HEK293 (cell line): ENCODE measurements around the gene MACROD1.
A peak's percentile ranks its signal among the peaks of the same experiment; 100 is the strongest.

Source experiments
- BCL11B ChIP-seq: fragments of 450-650 bp; formaldehyde crosslinking; IDR thresholded peaks from 2 replicates; pipeline ENCODE4 v1.5.1; 2016; ENCODE audit warnings: low read depth, missing biosample characterization, missing genetic modification characterization
- FEZF1 ChIP-seq: fragments of 450-650 bp; formaldehyde crosslinking; IDR thresholded peaks from 2 replicates; pipeline ENCODE4 v1.5.1; 2016; ENCODE audit warnings: missing biosample characterization, missing genetic modification characterization
- GFI1B ChIP-seq: fragments of 450-650 bp; formaldehyde crosslinking; IDR thresholded peaks from 2 replicates; pipeline ENCODE4 v1.5.1; 2016; ENCODE audit warnings: missing biosample characterization, missing genetic modification characterization
- HOXA7 ChIP-seq: sonication (generic); formaldehyde crosslinking; IDR thresholded peaks from 2 replicates; pipeline ENCODE4 v1.8.1; 2022; ENCODE audit warnings: missing genetic modification reagents, borderline replicate concordance
- KLF1 ChIP-seq: fragments of 450-650 bp; formaldehyde crosslinking; IDR thresholded peaks from 2 replicates; pipeline ENCODE4 v1.5.1; 2016; ENCODE audit warnings: missing biosample characterization, missing genetic modification characterization
- KLF10 ChIP-seq: fragments of 450-650 bp; IDR thresholded peaks from 2 replicates; pipeline ENCODE4 v1.5.1; 2018; ENCODE audit warnings: missing biosample characterization, mild to moderate bottlenecking, missing genetic modification characterization
- KLF7 ChIP-seq: fragments of 450-650 bp; formaldehyde crosslinking; IDR thresholded peaks from 2 replicates; pipeline ENCODE4 v1.5.1; 2016; ENCODE audit warnings: missing biosample characterization, missing genetic modification characterization, borderline replicate concordance
- REPIN1 ChIP-seq: fragments of 450-650 bp; formaldehyde crosslinking; IDR thresholded peaks from 2 replicates; pipeline ENCODE4 v1.5.1; 2017; ENCODE audit warnings: missing biosample characterization, missing genetic modification characterization, low read depth
- SCRT1 ChIP-seq: fragments of 450-650 bp; formaldehyde crosslinking; IDR thresholded peaks from 2 replicates; pipeline ENCODE4 v1.5.1; 2016; ENCODE audit warnings: missing biosample characterization, missing genetic modification characterization, borderline replicate concordance
- SETDB1 ChIP-seq: IDR thresholded peaks from one replicate; pipeline ENCODE4 v1.6.1; 2017; ENCODE audit warnings: mild to moderate bottlenecking, low read length, moderate library complexity, mixed read lengths; ENCODE audit not compliant: insufficient read length
- ZBTB11 ChIP-seq: fragments of 450-650 bp; formaldehyde crosslinking; conservative IDR thresholded peaks from 2 replicates; pipeline ENCODE4 v1.5.1; 2016; ENCODE audit warnings: low read depth, missing biosample characterization, missing genetic modification characterization
- ZBTB20 ChIP-seq: fragments of 450-650 bp; formaldehyde crosslinking; IDR thresholded peaks from 2 replicates; pipeline ENCODE4 v1.5.1; 2016; ENCODE audit warnings: missing biosample characterization, missing genetic modification characterization
- ZFP37 ChIP-seq: fragments of 450-650 bp; formaldehyde crosslinking; IDR thresholded peaks from 2 replicates; pipeline ENCODE4 v1.5.1; 2016; ENCODE audit warnings: missing biosample characterization, missing genetic modification characterization
- ZFP69B ChIP-seq: fragments of 450-650 bp; formaldehyde crosslinking; IDR thresholded peaks from 2 replicates; pipeline ENCODE4 v1.5.1; 2016; ENCODE audit warnings: missing biosample characterization, missing genetic modification characterization
- ZNF121 ChIP-seq: fragments of 450-650 bp; formaldehyde crosslinking; IDR thresholded peaks from 2 replicates; pipeline ENCODE4 v1.5.1; 2016; ENCODE audit warnings: missing biosample characterization, missing genetic modification characterization
- ZNF132 ChIP-seq: fragments of 450-650 bp; formaldehyde crosslinking; IDR thresholded peaks from 2 replicates; pipeline ENCODE4 v1.5.1; 2017; ENCODE audit warnings: missing biosample characterization, missing genetic modification characterization, borderline replicate concordance
- ZNF140 ChIP-seq: fragments of 450-650 bp; formaldehyde crosslinking; IDR thresholded peaks from 2 replicates; pipeline ENCODE4 v1.5.1; 2016; ENCODE audit warnings: missing biosample characterization, missing genetic modification characterization
- ZNF155 ChIP-seq: fragments of 450-650 bp; formaldehyde crosslinking; IDR thresholded peaks from 2 replicates; pipeline ENCODE4 v1.5.1; 2016; ENCODE audit warnings: missing biosample characterization, missing genetic modification characterization
- ZNF16 ChIP-seq: fragments of 450-650 bp; formaldehyde crosslinking; IDR thresholded peaks from 2 replicates; pipeline ENCODE4 v1.5.1; 2016; ENCODE audit warnings: low read depth, missing biosample characterization, missing genetic modification characterization
- ZNF169 ChIP-seq: fragments of 450-650 bp; formaldehyde crosslinking; IDR thresholded peaks from 2 replicates; pipeline ENCODE4 v1.5.1; 2016; ENCODE audit warnings: missing biosample characterization, missing genetic modification characterization
- ZNF19 ChIP-seq: fragments of 450-650 bp; formaldehyde crosslinking; IDR thresholded peaks from 2 replicates; pipeline ENCODE4; 2016; ENCODE audit warnings: missing biosample characterization, missing genetic modification characterization, low read depth
- ZNF24 ChIP-seq: fragments of 450-650 bp; formaldehyde crosslinking; IDR thresholded peaks from 2 replicates; pipeline ENCODE4 v1.5.1; 2016; ENCODE audit warnings: missing biosample characterization, missing genetic modification characterization
- ZNF280C ChIP-seq: fragments of 450-650 bp; formaldehyde crosslinking; IDR thresholded peaks from 2 replicates; pipeline ENCODE4 v1.5.1; 2016; ENCODE audit warnings: missing biosample characterization, missing genetic modification characterization
- ZNF350 ChIP-seq: fragments of 450-650 bp; formaldehyde crosslinking; IDR thresholded peaks from 2 replicates; pipeline ENCODE4 v1.5.0; 2017; ENCODE audit warnings: missing biosample characterization, mild to moderate bottlenecking, missing genetic modification characterization
- ZNF501 ChIP-seq: fragments of 450-650 bp; formaldehyde crosslinking; IDR thresholded peaks from 2 replicates; pipeline ENCODE4 v1.5.1; 2016; ENCODE audit warnings: missing biosample characterization, missing genetic modification characterization
- ZNF621 ChIP-seq: fragments of 450-650 bp; formaldehyde crosslinking; IDR thresholded peaks from 2 replicates; pipeline ENCODE4 v1.5.1; 2017; ENCODE audit warnings: missing biosample characterization, missing genetic modification characterization
- ZNF645 ChIP-seq: fragments of 450-650 bp; formaldehyde crosslinking; IDR thresholded peaks from 2 replicates; pipeline ENCODE4; 2016; ENCODE audit warnings: missing biosample characterization, missing genetic modification characterization
- ZNF677 ChIP-seq: fragments of 450-650 bp; IDR thresholded peaks from 2 replicates; pipeline ENCODE4 v1.5.0; 2018; ENCODE audit warnings: missing biosample characterization, mild to moderate bottlenecking, missing genetic modification characterization, moderate library complexity
- ZNF791 ChIP-seq: fragments of 450-650 bp; formaldehyde crosslinking; IDR thresholded peaks from 2 replicates; pipeline ENCODE4 v1.5.1; 2016; ENCODE audit warnings: missing biosample characterization, missing genetic modification characterization
- ZNF830 ChIP-seq: fragments of 450-650 bp; IDR thresholded peaks from 2 replicates; pipeline ENCODE4 v1.5.0; 2018; ENCODE audit warnings: missing biosample characterization, missing genetic modification characterization, low read depth, mild to moderate bottlenecking, moderate library complexity
- ZSCAN30 ChIP-seq: fragments of 450-650 bp; IDR thresholded peaks from 2 replicates; pipeline ENCODE4 v1.5.1; 2018; ENCODE audit warnings: missing biosample characterization, mild to moderate bottlenecking, missing genetic modification characterization, moderate library complexity
- ZXDB ChIP-seq: fragments of 450-650 bp; formaldehyde crosslinking; IDR thresholded peaks from 2 replicates; pipeline ENCODE4 v1.5.1; 2016; ENCODE audit warnings: missing biosample characterization, missing genetic modification characterization
- TF ChIP-seq, protein P1 (sequence below): fragments of 450-650 bp; formaldehyde crosslinking; IDR thresholded peaks from 2 replicates; pipeline ENCODE4 v1.5.1; 2016; ENCODE audit warnings: missing biosample characterization, missing genetic modification characterization, low read depth

Gene MACROD1

GRCh38 chr11:63974259-63975143 lies 191.4 kb downstream of the MACROD1 start, which contains the start of gene COX8A (continued):
- no peak for TF ChIP-seq ZNF280C (tag by site-specific recombination)
- TF ChIP-seq ZNF140 (tag by site-specific recombination), result no peak
- peak; percentile 71 for TF ChIP-seq KLF10 (tag by site-specific recombination)
- no peak for TF ChIP-seq ZSCAN30 (tag by site-specific recombination)
- no peak for TF ChIP-seq GFI1B
- no peak for TF ChIP-seq ZNF677 (tag by site-specific recombination)
- TF ChIP-seq ZNF24 (tag by site-specific recombination), result no peak
- no peak for TF ChIP-seq REPIN1 (tag by site-specific recombination)
- TF ChIP-seq ZNF121 (tag by site-specific recombination), result peak; percentile 94
- TF ChIP-seq HOXA7 (CRISPR knock-in tag), result no peak
- TF ChIP-seq SETDB1, result peak; percentile 67
- no peak for TF ChIP-seq SCRT1 (tag by site-specific recombination)
- TF ChIP-seq ZNF350, result no peak
- no peak for TF ChIP-seq ZNF169 (tag by site-specific recombination)
- TF ChIP-seq ZNF830, result no peak
- no peak for TF ChIP-seq ZNF16
- no peak for TF ChIP-seq ZNF621
- TF ChIP-seq, protein P1, sequence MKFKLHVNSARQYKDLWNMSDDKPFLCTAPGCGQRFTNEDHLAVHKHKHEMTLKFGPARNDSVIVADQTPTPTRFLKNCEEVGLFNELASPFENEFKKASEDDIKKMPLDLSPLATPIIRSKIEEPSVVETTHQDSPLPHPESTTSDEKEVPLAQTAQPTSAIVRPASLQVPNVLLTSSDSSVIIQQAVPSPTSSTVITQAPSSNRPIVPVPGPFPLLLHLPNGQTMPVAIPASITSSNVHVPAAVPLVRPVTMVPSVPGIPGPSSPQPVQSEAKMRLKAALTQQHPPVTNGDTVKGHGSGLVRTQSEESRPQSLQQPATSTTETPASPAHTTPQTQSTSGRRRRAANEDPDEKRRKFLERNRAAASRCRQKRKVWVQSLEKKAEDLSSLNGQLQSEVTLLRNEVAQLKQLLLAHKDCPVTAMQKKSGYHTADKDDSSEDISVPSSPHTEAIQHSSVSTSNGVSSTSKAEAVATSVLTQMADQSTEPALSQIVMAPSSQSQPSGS (tag by site-specific recombination), result no peak; the same call in 1 of the 2 replicates
- TF ChIP-seq FEZF1, result no peak
- no peak for TF ChIP-seq ZNF155
- TF ChIP-seq ZBTB11, result peak; percentile 95
- TF ChIP-seq ZFP69B (tag by site-specific recombination), result no peak
- no peak for TF ChIP-seq ZNF132 (tag by site-specific recombination)
- no peak for TF ChIP-seq ZNF19 (tag by site-specific recombination)
- peak; percentile 82 for TF ChIP-seq ZXDB
- TF ChIP-seq ZNF791 (tag by site-specific recombination), result no peak
- peak; percentile 97 for TF ChIP-seq BCL11B
- TF ChIP-seq KLF7 (tag by site-specific recombination), result no peak
- peak; percentile 89 for TF ChIP-seq ZNF501
- peak; percentile 73 for TF ChIP-seq KLF1
- peak; percentile 86 for TF ChIP-seq ZFP37
- no peak for TF ChIP-seq ZNF645 (tag by site-specific recombination)
- TF ChIP-seq ZBTB20, result 0 out of 2 replicates have a peak, but pooled peaks have one; percentile 18
